K562 (cell line): ENCODE results near the gene G6PD. TPM values are rescaled to one million over a fixed set of nuclear protein-coding genes. Genes with fewer than 3 reads are reported as not detected.

Source experiments
- CCNT2 ChIP-seq: IDR thresholded peaks from 2 replicates; pipeline ENCODE4 v1.6.1; 2011; ENCODE audit warnings: borderline replicate concordance, low read depth, mild to moderate bottlenecking, moderate library complexity, mixed read lengths, low read length; ENCODE audit not compliant: insufficient read length; ENCODE audit errors: extremely low read depth
- CREM ChIP-seq: IDR thresholded peaks from 2 replicates; pipeline ENCODE4 v1.6.1; 2014; ENCODE audit warnings: antibody characterized with exemption, low read depth
- HNRNPL ChIP-seq: fragments of 200-400 bp; formaldehyde crosslinking; IDR thresholded peaks from 2 replicates; pipeline ENCODE4 v1.6.1; 2017; ENCODE audit warnings: low read depth, mild to moderate bottlenecking, low read length
- ILF3 ChIP-seq: fragments of 450-650 bp; IDR thresholded peaks from 2 replicates; pipeline ENCODE4 v1.6.1; 2018; ENCODE audit warnings: antibody characterized with exemption, mild to moderate bottlenecking, moderate library complexity, borderline replicate concordance
- MYC ChIP-seq, 2 experiments: fragments of 250-450 bp in 1 of 2; sonication (Bioruptor Pico) in 1 of 2; IDR thresholded peaks; 2 replicates each; pipeline versions ENCODE4 v1.5.1 to v1.6.1; 2012 to 2021; ENCODE audit warnings: low read depth in 2 of 2, borderline replicate concordance in 1 of 2, improper control_type of control experiment in 1 of 2, low read length in 1 of 2, mild to moderate bottlenecking in 1 of 2, moderate library complexity in 1 of 2
- NCOR1 ChIP-seq: fragments of 450-650 bp; IDR thresholded peaks from 2 replicates; pipeline ENCODE4 v1.6.1; 2016; ENCODE audit warnings: mild to moderate bottlenecking, moderate library complexity
- NFRKB ChIP-seq: fragments of 450-650 bp; IDR thresholded peaks from 2 replicates; pipeline ENCODE4 v1.6.1; 2016; ENCODE audit warnings: low read depth
- PHF8 ChIP-seq: fragments of 200-600 bp; sonication (generic); IDR thresholded peaks from 2 replicates; pipeline ENCODE4 v1.6.1; 2012; ENCODE audit warnings: mixed run types, mild to moderate bottlenecking, inconsistent platforms, low read length, moderate library complexity, borderline replicate concordance
- RAD21 ChIP-seq, 2 experiments: fragments of 250-450 bp in 1 of 2; fragments of 450-650 bp in 1 of 2; sonication (Bioruptor Pico) in 1 of 2; formaldehyde crosslinking in 1 of 2; IDR thresholded peaks in 1 of 2; conservative IDR thresholded peaks in 1 of 2; 2 replicates each; pipeline versions ENCODE4 v1.4.0 to v1.8.0; 2020 to 2022; ENCODE audit warnings: mild to moderate bottlenecking in 2 of 2, moderate library complexity in 1 of 2
- RERE ChIP-seq: sonication (generic); formaldehyde crosslinking; IDR thresholded peaks from 2 replicates; pipeline ENCODE4 v1.8.0; 2023; ENCODE audit warnings: missing genetic modification reagents, mild to moderate bottlenecking, borderline replicate concordance
- SIN3B ChIP-seq: fragments of 450-650 bp; IDR thresholded peaks from 2 replicates; pipeline ENCODE4 v1.6.1; 2017; ENCODE audit warnings: low read depth, mild to moderate bottlenecking, moderate library complexity
- SRSF3 ChIP-seq: fragments of 200-400 bp; formaldehyde crosslinking; IDR thresholded peaks from 2 replicates; pipeline ENCODE4 v1.6.1; 2016; ENCODE audit warnings: mild to moderate bottlenecking, low read length, moderate library complexity; ENCODE audit not compliant: insufficient read depth
- TEAD4 ChIP-seq, 2 experiments: sonication (generic) in 1 of 2; formaldehyde crosslinking in 1 of 2; IDR thresholded peaks; 2 replicates each; pipeline versions ENCODE4 v1.6.1 to v1.8.0; 2012 to 2022; ENCODE audit warnings: borderline replicate concordance in 1 of 2, inconsistent platforms in 1 of 2, low read length in 1 of 2, mild to moderate bottlenecking in 1 of 2, missing genetic modification reagents in 1 of 2
- ZBTB7A ChIP-seq: IDR thresholded peaks from 2 replicates; pipeline ENCODE4 v1.6.1; 2011; ENCODE audit warnings: low read depth, mild to moderate bottlenecking, low read length, moderate library complexity, borderline replicate concordance; ENCODE audit not compliant: control insufficient read depth
- ZNF280A ChIP-seq: fragments of 450-650 bp; IDR thresholded peaks from 2 replicates; pipeline ENCODE4 v1.6.1; 2018; ENCODE audit warnings: mild to moderate bottlenecking, low read depth; ENCODE audit not compliant: partially characterized antibody
- polyA plus RNA-seq, 8 experiments: library from polyadenylated mRNA; depleted of rRNA in 4 of 8; stranded (reverse) in 5 of 8; unstranded in 3 of 8; fragments of >200 nt; fragmentation: Nextera tagmentation in 2 of 8; fragmentation: Illumina TruSeq in 1 of 8; extraction: Ambion mirVana in 2 of 8; extraction: Trizol in 1 of 8; gene quantifications; 2 replicates each; pipeline versions ENCODE4 v1.2.1 to v1.2.3, GENCODE V29; 2011 to 2014; ENCODE audit warnings: inconsistent platforms in 1 of 8, missing spikeins in 1 of 8
- total RNA-seq, 7 experiments: library from RNA; depleted of rRNA in 6 of 7; stranded (reverse); fragments of >200 nt in 6 of 7; fragmentation: Illumina TruSeq in 2 of 7; extraction: Trizol in 2 of 7; gene quantifications; 2 replicates each; pipeline versions ENCODE4 v1.2.1 to v1.2.3, GENCODE V29; 2011 to 2021; ENCODE audit warnings: low replicate concordance in 1 of 7
- TF ChIP-seq, protein P1 (sequence below): IDR thresholded peaks from 2 replicates; pipeline ENCODE4 v1.6.1; 2016; ENCODE audit warnings: missing genetic modification characterization, missing compliant biosample characterization

Gene G6PD
- total and polyA plus RNA-seq, 9 of the 15 experiments (the other 6 are each of a cell fraction or from before 2014, with no cell fraction given) = 2.9 to 222 (median 66.4) TPM

GRCh38 chrX:154486396-154487207 lies 60.0 kb downstream of the G6PD start, which contains the start of gene UBL4A (continued):
- TF ChIP-seq ZNF280A (no peak), ILF3 (0 out of 2 replicates have a peak, but pooled peaks have one; percentile 39), PHF8 (peak; percentile 55; the same call in 1 of the 2 replicates), RERE (no peak), HNRNPL (0 out of 2 replicates have a peak, but pooled peaks have one; percentile 51), MYC (IDR thresholded peaks at IDR 0.05; ENCODE audit: low read depth, low read length) (no peak), MYC (CRISPR knock-in tag; IDR thresholded peaks at IDR 0.05; ENCODE audit: borderline replicate concordance, low read depth) (no peak), SIN3B (0 out of 2 replicates have a peak, but pooled peaks have one; percentile 27), TEAD4 (IDR thresholded peaks at IDR 0.05; ENCODE audit: low read length) (peak; percentile 5; the same call in 1 of the 2 replicates), TEAD4 (CRISPR knock-in tag; IDR thresholded peaks at IDR 0.05; ENCODE audit: borderline replicate concordance) (no peak), NFRKB (no peak), NCOR1 (peak; percentile 64), RAD21 (CRISPR knock-in tag; conservative IDR thresholded peaks at IDR 0.05 in 1 of 2, IDR thresholded peaks at IDR 0.05 in 1 of 2) (no peak), CCNT2 (peak; percentile 37), SRSF3 (no peak), ZBTB7A (peak; percentile 90; the same call in 1 of the 2 replicates), CREM (peak; percentile 54)
- TF ChIP-seq, protein P1, sequence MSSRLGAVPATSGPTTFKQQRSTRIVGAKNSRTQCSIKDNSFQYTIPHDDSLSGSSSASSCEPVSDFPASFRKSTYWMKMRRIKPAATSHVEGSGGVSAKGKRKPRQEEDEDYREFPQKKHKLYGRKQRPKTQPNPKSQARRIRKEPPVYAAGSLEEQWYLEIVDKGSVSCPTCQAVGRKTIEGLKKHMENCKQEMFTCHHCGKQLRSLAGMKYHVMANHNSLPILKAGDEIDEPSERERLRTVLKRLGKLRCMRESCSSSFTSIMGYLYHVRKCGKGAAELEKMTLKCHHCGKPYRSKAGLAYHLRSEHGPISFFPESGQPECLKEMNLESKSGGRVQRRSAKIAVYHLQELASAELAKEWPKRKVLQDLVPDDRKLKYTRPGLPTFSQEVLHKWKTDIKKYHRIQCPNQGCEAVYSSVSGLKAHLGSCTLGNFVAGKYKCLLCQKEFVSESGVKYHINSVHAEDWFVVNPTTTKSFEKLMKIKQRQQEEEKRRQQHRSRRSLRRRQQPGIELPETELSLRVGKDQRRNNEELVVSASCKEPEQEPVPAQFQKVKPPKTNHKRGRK (tag) = no peak
